ENCODE measurements around the gene TUBGCP3.
"Not testable (repeated sequence)": the region's sequence is repeated elsewhere in the genome, so short reads cannot be mapped to it uniquely, and the experiment has no call there.

The TUBGCP3 gene, protein sequence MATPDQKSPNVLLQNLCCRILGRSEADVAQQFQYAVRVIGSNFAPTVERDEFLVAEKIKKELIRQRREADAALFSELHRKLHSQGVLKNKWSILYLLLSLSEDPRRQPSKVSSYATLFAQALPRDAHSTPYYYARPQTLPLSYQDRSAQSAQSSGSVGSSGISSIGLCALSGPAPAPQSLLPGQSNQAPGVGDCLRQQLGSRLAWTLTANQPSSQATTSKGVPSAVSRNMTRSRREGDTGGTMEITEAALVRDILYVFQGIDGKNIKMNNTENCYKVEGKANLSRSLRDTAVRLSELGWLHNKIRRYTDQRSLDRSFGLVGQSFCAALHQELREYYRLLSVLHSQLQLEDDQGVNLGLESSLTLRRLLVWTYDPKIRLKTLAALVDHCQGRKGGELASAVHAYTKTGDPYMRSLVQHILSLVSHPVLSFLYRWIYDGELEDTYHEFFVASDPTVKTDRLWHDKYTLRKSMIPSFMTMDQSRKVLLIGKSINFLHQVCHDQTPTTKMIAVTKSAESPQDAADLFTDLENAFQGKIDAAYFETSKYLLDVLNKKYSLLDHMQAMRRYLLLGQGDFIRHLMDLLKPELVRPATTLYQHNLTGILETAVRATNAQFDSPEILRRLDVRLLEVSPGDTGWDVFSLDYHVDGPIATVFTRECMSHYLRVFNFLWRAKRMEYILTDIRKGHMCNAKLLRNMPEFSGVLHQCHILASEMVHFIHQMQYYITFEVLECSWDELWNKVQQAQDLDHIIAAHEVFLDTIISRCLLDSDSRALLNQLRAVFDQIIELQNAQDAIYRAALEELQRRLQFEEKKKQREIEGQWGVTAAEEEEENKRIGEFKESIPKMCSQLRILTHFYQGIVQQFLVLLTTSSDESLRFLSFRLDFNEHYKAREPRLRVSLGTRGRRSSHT

DNA sequence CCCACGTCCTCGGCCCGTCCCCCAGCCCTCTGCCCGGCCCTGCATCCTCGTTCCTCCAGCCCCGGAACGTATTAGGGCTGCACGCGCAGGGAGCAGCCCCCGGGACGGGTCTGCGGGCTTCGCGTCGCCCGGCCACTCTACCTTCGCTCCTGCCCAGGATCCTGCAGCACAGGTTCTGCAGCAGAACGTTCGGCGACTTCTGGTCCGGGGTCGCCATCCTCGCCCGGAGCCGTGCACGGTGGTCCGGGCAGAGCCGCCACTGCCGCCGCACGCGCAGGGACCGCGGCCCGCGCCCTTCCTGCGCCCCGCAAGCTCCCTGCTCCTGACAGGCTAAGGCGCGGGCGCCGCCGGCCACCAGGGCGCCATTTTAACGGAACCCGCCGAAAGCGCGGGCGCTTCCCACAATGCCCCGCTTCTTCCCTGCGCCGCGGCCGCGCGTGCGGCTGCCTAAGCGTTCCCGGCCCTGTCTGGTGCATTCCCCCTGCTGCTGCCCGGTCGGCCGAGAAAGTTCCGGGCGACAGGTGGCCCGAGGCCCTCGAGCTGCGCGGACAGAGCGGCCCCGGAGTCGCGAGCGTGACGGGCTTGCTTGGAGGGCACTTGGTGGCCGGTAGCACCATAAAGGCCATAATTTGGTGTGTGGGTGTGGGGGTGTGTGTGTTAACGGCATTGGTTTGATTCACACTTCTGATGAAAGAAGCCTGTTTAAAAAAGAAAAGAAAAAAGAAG lies at the start of gene TUBGCP3:
TSS of gene TUBGCP3 (minus strand) at position 390 of the 726 bp plus-strand sequence. CDS start at position 217, 173 bp downstream.
- DNase-seq: peak; percentile 64 to 66

DNA sequence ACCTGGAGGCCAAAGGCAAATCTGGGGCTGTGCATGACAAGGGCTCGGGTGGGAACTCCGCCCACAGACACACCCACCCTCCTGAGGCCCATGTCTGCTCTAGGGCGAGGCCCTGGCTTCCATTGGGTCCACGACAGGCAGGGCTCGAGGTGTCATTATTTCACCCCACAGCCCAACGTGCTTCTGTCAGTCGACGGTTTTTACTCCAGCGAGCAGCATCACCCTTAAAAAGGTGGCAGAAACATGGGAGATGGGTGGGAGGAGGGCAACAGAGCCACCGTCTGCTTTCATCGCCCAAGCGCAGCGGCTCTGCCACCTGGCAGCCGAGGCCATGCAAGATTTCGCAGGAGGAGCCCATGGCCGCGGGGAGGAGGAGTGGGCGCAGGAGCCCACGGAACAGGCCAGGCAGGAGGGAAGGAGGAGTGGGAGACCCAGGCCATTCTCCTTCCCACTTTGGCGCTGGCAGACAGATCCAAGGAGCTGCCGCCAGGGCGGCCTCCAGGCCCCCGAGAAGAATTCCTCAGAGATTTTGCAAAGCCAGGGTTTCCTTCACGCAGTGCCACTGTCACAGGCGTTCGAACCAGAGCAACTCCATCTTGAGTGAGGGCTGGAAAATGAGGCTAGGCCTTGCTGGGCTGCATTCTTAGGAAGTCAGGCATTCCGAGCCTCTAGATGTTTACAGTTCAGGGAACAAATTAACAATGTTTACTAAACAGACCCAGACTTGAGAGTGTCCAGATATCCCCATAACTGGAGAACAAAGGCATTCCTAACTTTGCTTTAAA lies 49.3 kb upstream of the TUBGCP3 start:
- no peak for DNase-seq

DNA sequence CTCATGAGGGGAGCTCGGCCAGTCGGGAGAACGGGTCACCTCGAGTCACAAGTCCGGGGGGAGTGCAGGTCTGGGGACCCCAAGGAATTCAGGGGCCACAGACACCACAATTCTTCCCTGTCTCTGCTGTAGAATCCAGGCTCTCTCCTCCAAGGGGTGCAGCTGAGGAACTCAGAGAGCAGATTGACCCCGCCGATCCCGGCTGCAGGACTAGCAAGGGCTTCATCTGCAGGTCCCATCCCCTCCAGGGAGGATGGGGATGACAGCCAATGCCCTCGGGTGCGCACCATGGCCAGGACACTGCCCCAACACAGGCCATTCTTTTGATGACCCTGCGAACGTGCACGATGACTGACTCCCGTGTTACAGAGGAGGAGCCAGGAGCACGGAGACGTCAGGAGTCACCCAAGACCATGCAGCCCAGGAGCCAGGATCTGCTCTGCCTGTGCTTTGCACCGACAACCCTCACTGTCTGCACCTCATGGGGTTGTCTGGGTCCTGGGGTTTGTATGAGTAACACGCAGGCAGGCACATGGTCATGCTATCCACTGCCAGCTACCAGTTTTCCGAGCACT lies 48.5 kb upstream of the TUBGCP3 start:
- no peak for DNase-seq

DNA sequence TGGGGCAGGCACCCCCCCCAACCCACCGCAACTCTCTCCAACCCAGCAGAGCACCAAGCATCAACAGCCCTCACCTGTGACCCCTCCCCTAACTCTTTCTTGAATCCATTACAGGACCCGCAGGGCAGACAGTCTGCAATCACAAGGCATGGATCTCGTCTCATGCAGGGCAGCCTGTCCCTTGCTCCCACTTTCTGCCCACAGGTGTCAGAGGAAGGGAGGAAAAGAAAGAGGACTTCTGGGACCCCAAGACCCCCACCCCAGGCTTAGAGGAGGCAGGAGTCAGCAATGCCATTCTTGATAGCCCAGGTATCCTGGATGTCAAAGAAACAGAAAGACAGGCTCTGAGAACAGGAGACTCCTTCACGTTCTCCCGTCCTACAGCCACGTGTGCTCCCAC lies 47.4 kb upstream of the TUBGCP3 start:
- DNase-seq: no peak

DNA sequence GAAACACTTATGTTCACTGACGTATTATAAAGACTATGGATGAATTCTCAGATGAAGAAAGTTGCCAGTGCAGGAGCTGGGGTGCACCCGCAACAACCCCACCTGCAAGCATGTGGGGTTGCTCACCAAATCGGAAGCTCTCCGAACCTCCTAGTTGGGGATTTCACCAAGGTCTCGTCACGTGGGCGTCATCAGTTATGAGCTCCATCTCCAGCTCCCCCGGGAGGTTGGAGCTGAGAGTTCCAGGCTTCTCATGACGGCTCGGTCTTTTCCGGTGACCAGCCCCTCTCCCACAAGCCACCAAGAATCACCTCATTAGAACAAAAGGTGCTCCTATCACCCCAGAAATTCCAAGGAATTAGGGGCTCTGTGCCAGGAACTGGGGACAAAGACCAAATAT lies 46.1 kb upstream of the TUBGCP3 start:
- DNase-seq: no peak

DNA sequence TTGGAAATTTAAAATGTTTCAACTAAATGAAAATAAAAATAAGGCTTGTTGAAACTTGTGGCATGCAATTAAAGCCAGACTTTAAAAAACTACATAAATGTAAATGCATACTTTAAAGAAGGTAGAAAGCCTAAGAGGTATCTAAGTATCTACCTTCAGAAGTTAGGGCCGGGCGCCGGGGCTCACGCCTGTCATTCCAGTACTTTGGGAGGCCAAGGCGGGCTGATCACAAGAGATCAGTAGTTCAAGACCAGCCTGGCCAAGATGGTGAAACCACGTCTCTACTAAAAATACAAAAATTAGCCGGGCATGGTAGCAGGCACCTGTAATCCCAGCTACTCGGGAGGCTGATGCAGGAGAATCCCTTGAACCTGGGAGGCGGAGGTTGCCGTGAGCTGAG lies 42.3 kb upstream of the TUBGCP3 start:
- DNase-seq: not testable (repeated sequence)

DNA sequence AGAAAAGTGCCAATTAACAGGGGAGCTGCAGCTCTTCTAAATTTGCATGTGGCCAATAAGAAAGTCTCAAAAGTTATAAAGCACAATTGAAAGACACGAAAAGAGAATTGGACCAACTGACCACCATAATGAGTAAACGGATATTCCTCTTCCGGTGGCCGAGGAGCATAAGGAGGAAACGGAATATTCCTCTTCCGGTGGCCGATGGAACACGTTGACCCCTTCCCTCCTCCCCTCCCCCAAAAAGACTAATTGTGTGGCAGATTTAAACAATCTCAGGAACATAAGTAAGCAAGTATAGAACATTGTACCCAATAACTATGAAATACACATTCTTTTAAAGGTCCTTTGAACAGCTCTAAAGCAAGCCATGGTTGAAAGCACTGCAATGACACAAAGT lies 41.2 kb upstream of the TUBGCP3 start:
- DNase-seq: no peak

DNA sequence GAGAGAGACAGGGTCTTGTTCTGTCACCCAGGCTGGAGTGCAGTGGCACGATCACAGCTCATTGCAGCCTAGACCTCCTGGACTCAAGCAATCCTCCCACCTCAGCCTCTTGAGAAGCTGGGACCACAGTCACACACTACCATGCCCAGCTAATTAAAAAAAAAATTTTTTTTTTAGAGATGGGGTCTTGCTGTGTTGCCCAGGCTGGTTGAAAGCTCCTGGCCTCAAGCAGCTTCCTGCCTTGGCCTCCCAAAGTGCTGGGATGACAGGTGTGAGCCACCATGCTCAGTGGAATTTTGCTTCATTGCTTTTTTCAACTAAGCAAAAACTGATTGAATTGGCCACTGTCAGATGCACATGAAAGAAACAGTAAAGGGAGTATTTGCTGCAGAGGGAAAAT lies 39.7 kb upstream of the TUBGCP3 start:
- DNase-seq: not testable (repeated sequence)

DNA sequence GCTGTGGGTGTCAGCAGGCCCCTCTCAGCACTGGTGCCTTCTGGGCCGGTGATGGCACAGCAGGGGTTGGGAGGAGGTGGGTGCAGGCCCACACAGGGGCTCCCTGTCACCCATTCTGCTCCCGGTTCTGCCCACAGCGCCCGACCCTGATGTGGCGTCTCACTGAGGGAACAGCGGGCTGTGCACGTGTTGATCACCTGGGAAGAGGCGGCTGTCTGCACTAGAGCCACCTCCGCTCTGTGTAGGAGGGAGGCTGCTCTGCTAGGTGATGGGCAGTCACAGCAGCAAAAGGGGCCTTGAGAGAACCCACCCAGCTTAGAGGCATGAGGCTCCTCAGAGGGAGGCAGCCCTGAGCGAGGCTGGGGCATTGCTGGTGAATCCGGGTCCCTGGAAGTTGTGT lies 39.2 kb upstream of the TUBGCP3 start:
- DNase-seq: no peak

DNA sequence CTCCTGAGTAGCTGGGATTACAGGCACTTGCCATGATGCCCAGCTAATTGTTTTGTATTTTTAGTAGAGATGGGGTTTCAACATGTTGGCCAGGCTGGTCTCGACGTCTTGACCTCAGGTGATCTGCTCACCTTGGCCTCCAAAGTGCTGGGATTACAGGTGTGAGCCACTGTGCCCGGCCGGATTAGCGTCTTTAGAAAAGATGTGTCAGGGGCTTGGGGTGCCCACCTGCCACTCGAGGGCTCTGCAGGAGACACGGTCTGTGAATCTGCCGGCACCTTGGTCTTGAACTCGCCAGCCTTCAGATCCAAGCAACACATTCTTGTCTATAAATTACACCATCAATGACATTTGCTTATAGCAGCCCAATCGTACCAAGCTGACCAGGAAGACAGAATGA lies 38.8 kb upstream of the TUBGCP3 start:
- DNase-seq: no peak

DNA sequence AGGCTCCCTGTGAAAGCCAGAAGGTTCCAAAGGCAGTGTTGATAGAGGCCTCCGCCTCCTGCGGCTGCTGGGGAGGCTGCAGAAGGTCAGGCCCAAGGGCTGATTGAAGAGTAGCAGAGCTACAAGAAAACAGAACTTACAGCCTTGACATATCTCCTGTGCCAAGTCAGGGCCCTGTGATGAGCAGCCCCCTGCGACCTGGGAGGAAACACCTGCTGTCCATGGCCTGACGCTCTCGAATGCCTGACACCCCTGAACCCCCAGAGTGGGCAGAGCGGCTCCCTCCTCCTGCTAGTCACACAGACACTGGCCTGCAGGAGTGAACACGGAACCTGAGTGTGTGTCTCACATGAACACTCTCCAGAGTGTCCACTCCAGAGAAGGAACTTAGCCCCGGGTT lies 38.2 kb upstream of the TUBGCP3 start:
- no peak for DNase-seq

DNA sequence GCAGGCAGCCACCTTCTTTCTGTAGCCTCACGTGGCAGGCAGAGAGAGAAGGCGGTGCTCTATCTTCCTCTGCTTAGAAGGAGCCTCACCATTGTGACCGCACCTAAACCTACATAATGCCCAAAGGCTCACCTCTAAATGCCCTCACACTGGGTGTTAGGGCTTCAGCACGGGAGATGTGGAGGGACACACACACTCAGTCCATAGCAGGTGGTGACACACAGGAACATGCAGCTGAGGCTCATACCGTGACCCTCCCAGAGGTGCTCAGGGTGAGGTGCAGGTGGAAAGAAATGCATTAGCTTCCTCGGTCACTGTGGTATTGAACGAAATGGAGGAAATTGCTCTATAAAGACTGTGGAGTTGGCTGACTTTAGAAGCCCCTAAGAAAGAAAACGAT lies 37.7 kb upstream of the TUBGCP3 start:
- no peak for DNase-seq

DNA sequence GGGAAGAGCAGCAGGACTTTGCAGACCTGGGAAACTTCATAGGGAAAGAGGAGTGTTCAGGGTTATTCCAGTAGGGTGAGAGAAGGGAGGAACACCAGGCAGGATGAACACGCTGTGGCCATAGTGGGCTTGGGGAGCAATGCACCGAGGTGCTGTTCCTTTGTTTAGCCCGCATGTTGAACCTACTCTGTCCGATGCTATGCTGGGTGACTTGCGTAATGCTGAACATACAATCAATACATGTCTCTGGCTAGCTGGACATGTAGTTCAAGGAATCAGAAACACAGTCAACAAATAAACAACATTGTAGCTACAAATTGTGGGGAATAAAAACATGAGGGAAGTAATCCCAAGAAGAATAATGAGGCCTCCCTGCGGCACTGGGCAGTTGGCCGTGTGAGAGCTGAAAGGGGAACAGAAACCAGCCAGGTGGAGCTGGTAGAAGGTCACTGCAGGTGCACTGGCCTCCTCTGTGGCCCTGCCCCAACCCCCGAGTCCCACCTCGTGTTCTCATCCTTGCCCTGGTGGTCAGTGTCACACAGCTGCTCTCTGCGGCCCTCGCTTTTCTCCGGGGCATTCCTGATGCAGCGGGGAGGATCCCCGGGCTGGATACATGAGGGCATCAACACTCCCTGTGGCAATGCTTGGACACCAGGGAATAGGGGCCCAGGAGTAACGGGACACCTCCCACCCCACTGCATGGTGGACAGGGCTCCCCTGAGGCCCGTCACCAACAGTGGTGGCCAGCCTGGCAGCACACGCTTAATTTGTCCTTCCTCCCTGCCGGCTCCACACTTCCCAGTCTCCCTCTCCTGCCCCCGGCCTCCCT lies 36.9 kb upstream of the TUBGCP3 start:
- DNase-seq: no peak

DNA sequence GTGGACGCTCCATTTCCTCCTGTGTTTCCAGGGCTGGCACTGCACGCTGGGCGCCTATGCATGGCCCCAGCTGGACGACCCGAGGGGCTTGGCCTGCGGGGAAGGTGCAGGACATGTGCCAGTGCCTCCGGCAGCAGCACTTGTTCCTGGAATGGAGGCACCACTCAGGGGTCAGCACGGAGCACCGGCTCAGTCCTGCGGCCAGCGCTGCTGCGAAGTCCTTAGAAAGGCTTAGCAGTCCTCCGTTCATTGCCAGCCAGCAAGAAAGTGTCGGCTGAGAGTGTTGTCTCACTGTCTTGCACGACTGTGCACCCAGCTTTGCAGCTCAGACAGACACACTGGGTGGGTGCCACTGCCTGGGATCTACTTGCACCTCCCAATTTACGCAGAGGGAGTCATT lies 36.1 kb upstream of the TUBGCP3 start:
- DNase-seq: no peak

DNA sequence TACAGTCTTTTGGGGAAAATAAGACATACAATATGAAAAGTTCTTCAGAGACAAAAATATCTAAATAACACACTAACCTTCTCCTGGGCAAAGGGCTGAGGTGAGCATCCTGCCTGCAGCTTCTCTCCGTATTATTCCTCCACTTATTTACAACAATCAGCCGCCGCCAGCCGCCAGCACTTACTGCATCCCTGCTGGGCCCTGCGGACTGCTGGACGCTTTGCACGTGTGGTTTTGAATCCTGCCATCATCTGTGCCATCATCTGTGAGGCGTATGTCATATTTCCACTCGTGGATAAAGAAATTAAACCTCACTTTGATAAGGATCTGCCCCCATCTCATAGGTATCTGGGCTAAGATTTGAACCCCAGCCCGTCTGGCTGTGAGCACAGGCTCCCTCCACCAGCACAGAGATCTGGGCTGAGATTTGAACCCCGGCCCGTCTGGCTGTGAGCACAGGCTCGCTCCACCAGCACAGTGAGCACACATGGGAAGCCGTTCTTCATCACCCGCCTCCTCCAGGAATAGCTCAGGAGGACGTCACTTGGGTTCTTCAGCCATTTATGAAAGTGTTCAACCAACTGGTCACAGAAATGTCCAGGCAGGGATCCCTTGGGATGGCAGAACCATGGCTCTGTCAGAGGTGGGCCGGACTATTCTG lies 35.2 kb upstream of the TUBGCP3 start:
- DNase-seq: no peak

DNA sequence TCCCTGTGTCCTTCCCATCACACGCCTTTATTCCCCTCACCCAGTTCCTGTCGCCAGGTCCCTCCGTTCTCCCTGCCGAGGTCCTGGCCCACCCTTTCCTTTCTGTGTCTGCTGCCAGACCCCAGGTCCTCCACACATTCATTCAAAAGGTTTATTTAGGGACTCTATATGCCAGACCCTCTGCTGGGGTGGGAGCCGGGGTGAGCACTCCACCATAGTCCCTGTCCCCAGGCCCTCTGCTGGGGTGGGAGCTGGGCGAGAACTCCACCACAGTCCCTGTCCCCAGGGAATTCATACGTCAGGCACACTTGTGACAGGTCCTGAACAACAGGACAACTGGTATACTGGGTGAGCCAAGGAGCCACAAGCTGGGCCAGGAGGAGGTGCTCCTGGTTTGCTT lies 34.4 kb upstream of the TUBGCP3 start:
- no peak for DNase-seq

DNA sequence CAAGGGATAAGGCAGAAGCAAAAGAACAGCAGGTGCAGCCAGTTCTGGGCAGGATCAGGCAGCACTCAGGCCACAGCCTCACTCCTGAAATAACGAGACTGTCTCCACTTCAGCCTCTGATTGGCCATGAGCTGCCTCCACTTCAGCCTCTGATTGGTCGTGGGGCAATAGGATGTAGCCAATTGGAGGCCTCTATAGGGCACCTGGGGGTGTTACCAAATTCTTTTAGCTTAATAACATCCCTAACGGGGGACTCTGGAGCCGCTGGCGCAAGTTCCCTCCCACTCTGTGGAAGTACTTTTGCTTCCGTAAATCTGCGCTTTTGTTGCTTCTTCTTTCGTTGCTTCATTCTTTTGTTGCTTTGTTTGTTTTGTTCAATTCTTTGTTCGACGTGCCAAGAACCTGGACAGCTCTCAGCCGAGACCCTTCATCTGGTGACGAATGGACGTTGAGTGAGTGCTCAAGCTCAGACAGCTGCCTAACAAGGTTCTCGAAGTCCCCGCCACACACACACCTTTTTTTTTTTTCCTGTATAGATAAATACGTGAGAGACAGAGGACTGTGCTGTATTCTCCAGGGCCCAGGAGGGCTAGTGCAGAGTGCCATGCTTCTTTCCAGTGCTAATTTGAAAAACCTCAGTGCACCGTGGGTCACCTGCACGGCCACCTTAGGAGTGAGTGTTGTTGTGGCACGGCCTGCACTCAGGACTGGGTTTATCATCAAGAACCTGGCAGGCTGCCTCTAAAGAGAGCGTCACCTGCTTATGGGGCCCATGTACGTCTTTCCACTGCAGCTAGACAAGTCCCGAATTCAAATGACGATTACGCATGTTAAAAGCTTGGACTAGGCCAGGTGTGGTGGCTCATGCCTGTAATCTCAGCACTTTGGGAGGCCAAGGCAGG lies 32.0 kb upstream of the TUBGCP3 start:
- no peak for DNase-seq

DNA sequence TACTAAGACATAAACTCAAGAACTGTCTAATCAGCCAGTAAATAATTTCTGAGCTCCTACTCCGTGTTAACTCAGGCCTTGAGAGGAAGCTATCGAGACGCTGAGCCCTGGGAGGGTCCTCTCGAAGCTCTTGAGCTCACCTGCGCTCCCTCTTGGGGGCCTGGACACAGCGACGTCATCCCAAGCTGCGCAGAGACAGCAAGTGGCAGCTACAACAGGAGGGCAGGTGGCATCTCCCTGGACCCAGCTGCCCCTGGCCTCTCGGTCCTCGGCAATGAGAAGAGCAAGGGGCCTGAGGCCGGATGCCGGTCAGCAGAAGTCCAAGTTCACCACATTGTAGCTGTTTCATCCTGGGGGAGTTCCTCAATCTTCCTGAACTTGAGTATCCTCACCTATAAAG lies 30.5 kb upstream of the TUBGCP3 start:
- no peak for DNase-seq

DNA sequence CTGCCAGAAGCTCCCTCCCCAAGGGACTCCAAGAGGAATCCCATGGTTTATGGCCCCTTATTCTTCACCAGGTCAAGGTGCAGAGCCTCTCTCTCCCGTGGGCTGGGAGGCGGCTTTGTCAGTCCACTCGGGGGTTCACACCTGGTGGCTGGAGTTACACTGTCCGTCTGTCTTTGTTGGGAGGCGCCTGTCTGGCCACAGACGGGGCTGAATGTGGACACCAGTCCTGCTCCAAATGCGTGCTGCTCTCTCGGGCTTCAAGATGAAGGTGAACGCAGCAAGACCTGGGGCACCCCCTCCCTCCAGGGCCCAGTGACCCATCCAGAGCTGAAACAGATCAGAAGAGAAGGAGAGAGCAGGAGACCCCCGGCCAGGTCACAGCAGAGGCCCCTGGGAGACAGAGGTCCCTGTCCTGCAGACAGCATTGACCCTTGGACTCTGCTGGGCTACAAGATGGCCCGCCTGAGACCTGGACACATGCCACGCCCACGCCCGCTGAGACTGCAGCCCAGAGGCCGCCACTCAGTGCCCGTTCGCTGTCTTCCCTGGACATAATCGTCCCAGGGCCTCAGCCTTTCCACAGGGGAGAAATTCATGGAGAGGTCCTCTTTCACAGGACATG lies 29.9 kb upstream of the TUBGCP3 start:
- DNase-seq: no peak

Measured in activated CD4-positive, alpha-beta T cell treated with anti-CD3 and anti-CD28 coated beads, Interleukin-2, amount 50 U/mL, for 4 hours (primary cell).